Activated naive CD4-positive, alpha-beta T cell (primary cell): ENCODE results near the gene ETFA.

ENCODE experiments used
- DNase-seq, 4 experiments: peaks; one replicate each; lab custom pipeline; 2025; lab: John Stamatoyannopoulos, UW

The ETFA gene

GRCh38 chr15:76195506-76196268 is 115.6 kb downstream of the ETFA start:
- no peak for DNase-seq

DNA sequence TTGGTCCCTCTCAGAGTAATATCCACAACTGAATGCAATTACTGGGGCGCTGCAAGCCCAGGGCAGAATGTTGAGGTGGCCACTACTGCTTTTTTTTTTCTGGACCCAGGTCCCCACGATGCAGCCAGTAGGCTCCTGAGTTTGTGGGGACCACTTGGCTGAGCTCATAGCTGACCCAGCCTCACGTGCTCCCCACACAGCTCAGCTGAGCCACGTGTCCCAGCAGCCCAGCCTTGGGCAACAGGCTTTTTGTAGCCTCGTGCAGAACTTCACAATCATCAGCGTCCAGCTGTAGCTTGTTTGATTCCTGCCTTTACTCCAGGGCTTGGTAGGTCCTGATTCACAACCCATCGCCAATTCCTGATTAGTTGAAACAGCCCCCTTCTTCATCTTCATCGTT is 117.3 kb downstream of the ETFA start:
- DNase-seq: no peak

- DNase-seq: no peak
Measured at GRCh38 chr15:76192715-76193114, 118.6 kb downstream of the ETFA start.

DNA sequence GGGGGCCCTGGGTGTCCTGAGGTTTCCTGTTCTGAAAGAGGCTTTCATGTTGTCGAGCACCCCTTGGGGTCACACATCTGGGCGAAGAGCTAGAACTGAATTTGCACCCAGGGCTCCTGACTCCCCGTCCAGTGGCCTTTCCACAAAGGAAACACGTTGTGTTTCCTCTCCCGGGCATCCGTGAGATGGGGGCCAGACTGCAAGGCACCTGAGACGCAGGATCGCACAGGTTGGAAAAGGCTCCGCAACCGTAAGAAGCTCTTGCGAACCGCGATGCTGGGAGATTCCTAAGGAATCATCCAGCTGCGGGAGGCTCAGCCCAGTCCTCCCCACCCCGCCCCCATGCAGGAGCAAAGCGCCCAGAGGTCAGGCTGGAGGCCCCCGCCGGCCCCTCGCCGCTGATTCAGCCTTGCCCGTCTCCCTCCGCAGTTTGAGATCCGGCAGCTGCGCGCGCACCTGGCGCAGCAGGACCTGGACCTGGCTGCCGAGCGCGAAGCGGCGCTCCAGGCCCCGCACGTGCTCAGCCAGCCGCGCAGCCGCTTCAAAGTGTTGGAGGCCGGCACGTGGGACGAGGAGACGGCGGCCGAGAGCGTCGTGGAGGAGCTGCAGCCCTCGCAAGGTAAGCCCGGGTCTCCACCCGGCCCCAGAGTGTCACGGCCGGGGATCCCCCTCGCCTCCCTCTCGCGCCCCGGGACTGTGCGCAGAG is 119.6 kb downstream of the ETFA start:
- no peak for DNase-seq

DNA sequence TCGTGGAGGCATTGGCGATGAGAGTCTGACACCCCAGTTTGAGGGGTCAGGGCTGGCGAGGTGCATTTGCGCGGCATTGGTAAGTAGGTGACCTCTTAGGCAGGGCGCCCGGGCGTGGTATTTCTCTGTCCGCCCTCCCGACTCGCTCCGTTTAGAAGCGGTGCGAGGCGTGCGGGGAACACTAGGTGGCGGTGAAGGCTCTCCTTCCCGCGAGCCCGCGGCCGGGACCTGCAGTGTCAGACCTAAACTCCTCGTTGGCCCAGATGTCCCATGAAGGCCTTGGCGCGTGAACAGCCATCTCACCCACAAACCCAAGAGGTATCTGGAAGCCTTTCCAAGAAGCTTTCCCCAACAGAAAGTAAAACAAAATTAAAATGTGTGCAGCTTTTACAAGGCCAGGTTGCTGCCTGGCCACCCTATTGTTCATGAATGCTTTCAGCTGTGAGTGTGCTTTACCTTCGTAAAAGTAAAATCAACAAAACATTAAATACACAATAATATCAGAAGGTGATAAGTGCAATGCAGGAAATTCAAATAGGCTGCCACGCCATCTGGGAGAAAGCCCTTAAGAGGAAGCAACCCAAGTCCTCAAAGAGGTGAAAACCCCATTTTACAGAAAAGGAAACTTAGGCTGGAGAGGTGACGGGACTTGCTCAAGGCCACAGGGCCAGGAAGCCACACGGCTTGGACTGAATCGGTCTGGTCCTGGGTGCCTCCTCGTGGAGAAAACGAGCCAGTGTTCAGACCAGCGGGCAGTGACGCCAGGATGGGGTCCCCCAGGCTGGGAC is 120.3 kb downstream of the ETFA start:
- peak; percentile 34 to 55 (median 44) for DNase-seq

DNA sequence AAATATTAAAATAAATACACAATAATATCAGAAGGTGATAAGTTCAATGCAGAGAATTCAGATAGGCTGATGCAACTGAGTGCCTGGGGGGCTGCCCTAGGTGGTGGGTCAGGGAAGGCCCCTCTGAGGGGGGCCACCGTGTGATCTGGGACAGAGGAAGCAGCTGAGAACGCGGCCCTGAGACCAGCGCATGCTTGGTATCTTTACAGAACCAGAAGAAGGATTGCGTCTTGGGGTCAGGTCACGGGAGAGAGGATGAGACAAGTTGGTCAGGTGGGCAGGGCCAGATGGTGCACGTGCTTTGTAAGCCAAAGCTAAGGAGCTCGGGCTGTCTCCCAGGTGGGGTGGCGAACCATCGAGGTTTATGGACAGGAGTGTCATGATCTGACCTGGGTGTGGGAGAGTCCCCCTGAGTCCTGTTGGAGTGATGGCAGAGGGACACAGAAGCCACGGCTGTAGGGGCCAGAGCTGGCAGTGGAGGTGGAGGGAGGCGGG is 121.2 kb downstream of the ETFA start:
- DNase-seq: no peak

- no peak for DNase-seq
Measured at GRCh38 chr15:76189106-76189505, 122.2 kb downstream of the ETFA start.

DNA sequence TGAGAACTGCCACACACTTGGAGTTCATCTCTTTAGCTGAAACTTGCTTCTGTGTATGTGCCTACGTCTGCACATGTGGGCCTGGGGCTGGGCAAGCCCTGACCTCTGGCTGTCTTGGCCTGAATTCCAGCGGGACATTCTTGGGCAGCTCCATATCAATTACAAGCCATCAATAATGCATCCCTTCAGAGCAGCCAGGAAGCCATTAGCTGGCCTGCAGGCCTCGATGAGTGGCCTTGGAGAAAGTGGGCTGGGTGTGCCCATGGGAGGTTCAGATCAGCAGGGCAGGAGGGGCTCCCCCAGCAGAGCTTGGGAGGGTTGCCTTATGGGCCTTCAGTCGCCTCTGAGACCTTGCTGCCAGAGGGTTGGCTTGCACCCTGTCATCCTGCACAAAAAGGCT is 124.1 kb downstream of the ETFA start:
- no peak for DNase-seq

DNA sequence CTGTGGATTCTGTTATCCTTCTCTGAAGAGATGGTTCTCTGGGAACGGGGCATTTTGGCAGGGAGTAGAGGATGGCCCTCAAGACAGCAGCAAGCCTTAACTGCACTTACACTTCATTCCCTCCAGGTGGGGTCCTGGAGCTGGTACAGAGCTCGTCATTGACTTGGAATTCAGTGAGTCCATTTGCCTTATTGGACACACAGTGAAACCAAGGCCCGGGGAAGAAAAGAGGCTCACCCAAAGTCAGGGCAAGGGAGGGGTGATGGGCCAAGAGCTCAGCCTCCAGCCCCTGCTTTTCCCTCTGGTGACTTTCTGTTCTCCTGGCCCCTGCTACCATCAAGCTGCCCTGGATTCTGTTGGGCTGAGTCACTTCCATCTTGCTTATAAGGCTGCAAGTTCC is 125.6 kb downstream of the ETFA start:
- no peak for DNase-seq

DNA sequence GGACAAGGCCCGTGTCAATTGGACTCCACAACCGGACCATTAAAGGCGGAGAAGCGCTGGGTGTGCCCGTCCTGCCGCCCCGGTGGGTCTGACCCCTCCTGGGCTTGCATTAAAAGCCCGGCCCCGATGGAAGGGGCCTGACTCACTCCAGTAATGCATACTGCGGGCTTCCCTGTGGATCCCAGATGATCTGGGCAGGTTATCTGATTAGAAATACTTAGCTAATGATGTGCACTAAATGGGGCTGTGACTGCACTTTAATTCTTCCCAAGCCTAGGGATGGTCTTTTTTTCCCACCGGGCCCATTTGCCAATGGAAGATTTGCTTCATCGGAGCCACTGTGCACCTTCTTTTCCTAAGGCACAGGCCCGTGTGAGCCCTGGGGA is 126.6 kb downstream of the ETFA start:
- DNase-seq: no peak

GRCh38 chr15:76183930-76184649 is 127.2 kb downstream of the ETFA start:
- DNase-seq: no peak

DNA sequence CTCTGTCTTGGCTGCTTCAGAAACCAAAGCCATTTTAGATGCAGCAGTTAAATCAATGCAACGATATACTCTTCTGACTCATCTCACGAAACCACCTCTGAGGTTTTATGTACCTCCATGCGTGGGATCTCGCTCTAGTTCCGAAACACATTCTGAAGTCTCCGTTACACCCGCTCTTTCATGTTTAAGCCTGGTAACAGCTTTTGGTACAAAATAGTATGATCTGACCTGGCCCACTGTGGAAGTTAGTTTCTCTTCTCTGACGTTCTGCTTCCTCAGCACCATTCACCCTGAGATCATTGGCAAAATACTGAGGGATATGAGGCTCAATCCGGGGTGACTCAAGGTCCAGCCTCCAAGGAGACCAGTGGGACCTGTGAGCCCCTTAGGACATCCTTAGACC is 129.6 kb downstream of the ETFA start:
- DNase-seq: no peak

DNA sequence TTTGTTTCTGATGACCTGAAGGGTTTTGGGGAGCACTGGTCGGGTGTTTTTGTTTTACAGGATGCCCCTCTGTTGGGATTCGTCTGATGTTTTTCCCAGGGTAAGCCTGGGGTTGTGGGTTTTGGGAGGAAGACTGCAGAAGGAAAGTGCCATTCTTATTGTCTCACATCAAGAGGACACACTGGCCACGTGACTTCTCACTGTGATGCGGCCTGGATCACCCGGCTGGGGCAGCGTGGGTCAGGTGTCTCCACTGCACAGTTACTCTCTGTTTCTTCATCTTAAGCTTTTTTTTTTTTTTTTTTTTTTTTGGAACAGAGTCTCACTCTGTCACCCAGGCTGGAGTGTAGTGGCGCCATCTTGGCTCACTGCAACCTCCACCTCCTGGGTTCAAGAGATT is 130.9 kb downstream of the ETFA start:
- DNase-seq: no peak

DNA sequence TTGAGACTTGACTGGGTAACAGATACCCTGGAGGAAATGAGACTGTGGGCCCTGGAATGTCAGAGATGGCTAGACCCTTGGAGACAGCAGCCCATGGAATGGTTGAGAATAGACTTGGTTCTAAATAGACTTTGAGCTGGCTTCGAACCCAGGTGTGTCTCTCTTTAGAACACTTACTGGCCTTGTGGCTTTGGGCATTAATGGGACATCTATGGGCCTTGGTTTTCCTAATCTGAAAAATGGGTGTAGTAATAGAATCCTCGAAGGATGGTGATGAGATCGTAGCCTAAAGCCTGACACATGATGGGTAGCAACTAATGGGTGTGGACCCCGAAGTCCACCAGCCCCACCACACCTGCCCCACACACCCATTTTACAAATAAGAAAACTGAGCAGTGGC is 132.2 kb downstream of the ETFA start:
- no peak for DNase-seq

DNA sequence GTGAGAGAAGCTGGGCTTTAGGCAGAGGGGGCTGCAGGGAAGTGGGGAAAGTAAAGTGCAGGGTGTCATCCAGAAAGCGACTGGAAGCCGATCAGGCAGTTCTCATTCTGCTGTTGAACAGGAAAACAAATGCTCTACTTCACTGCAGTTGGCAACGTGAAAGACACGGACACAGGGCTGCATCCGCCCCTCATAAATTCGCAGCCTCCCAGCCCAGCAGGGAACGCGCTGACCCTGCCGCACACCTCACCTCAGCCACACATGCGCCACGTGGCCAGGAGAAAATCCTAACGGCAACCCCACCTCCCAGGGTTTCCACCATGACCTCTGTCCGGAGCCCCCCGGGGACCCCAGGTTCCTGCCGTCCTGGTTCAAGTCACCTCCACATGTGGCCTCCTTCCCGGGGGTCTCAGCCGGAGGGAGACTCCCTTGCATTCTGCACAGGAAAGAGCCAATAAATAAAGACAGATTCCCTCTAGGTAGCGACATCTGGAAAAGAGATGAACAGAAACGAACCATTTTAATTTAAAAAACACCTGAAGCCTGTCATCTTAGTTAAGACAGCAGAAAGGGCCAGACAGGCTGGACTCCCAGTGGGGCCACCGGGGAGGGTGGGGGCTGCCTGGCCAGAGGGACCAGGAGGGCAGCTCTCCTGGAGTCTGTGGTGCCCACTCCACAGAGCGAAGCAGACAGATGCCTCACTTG is 132.8 kb downstream of the ETFA start:
- DNase-seq: no peak

DNA sequence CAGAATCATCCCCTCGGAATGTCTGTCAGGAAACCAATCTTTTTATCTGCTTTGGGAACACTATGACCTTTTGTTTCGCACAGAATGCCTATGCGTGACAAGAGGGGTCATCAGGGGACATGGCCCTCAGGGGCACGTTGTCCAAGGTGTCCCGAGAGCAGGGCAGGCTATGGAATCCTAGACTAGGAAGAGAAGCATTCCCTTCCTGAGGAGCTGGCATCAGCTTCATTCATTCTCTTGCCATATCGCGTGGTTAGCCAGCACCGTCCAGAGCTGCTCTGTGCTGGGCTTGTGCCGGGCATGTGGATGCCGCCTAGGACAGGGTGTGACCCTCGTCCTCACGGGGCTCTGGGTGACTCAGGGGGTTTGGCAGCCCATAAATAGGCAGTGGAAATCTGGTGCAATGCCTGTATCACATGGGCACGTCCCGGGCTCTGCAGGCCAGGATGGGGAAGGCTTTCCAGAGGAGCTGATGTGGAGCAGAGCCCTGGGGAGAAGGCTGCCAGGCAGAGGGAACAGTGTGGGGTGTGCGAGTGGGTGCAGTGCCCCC is 133.7 kb downstream of the ETFA start:
- DNase-seq: no peak

DNA sequence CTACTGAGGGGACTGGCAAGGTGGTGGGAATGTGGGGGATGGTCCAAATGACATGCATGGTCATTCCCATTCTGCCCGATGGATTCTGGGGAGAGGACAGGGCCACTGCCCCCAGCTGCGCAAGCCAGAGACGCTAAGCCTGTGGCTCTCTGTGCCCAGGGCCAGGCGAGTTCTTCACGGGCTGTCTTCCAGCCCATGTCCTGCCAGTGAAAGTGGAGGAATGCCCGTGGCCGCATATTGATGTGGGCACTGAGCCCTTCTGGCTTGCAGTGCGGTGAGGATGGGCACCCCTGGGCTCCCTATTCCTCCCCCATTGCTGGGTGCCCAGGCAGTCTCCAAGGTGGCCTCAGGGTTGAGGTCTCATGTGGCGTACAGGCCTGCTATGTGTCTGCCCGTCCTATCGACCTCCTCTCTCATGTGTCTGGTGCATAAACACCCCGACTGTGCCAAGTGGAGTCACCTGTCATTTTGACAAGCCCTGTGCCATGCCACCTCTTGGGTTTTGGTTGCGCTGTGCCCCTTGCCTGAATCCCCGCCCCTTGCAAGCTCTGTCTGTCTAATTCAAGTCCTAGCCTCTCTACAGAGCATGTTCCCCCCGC is 134.7 kb downstream of the ETFA start:
- no peak for DNase-seq

DNA sequence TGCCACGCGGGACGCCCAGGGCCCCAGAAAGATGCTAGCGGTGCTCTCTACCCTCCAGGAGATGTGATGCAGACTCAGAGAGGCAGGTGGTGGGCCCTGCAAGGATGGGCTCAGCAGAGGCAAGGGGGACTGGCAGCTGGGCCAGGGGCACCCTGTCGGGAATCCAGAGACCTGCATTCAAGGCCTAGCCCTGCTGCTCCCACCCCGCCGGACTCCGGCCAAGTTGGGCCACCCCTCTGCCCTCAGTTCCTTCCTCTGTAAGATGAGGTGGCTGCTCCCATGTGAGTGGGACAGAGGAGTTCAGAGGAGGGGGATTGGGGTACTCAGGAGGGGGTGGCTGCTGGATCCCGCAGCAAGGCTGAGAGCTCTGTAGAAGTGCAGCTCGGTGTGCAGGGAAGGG is 135.2 kb downstream of the ETFA start:
- no peak for DNase-seq

- DNase-seq: no peak
Measured at GRCh38 chr15:76175442-76175841, 135.8 kb downstream of the ETFA start.

DNA sequence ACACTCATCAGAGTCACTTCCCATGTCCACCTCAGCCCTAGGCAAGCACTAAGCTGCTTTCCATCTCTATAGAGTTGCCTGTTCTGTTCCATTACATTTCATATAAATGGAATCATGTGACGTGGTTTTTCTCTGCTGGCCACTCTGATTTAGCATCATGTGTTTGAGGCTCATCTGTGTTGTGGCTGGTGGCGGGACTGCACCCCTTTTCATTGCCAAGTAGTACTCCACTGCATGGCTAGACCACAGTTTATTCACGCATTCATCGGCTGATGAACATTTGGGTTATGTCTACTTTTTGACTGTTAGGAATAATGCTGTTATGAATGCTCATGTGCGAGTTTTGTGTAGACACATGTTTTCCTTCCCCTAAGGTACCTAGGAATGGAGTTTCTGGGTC is 136.6 kb downstream of the ETFA start:
- no peak for DNase-seq

- no peak for DNase-seq
Measured at GRCh38 chr15:76173317-76173834, 137.9 kb downstream of the ETFA start.
